NCI-H2196 treated with DMSO at 0.1 percent for 48 hours (cell line): ENCODE data around the gene DQX1.
"Not testable (repeated sequence)": the region's sequence is repeated elsewhere in the genome, so short reads cannot be mapped to it uniquely, and the experiment has no call there.

Experiments
- DNase-seq: peaks from one replicate; lab custom pipeline; 2025; ENCODE audit not compliant: unreplicated experiment; lab: John Stamatoyannopoulos, UW

Gene DQX1

DNA sequence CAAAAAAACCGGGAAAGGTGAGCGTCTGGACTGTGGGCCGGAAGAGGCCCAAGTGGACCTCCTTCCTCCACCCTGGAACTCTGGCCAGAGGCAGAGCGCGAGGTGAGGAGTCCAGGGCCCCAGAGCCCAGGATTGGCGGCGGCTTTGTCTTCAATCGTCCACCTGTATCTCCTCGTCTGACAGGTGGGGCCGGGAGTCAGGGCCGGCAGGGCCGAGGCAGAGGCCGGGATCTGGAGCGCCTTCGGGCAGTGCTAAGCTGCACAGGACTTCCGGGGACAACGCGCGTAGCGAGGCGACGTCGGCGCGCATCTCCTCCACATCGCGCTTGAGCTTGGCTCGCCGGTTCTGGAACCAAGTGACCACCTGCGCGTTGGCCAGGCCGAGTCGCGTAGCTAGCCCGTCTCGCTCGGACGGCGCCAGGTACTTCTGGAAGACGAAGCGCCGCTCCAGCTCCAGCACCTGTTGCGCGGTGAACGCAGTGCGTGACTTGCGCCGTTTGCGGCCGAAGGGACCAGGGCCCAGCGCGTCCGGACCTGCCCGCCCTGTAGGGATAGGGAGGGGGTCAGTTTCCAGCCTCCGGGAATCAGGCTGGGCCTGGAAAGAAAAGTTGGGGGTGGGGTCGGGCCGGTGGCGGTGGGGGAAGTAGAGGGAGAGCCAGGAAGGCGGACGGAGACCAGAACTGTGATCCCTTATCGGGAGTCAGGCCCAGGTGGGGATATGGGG lies 28.1 kb downstream of the DQX1 start:
- no peak for DNase-seq

DNA sequence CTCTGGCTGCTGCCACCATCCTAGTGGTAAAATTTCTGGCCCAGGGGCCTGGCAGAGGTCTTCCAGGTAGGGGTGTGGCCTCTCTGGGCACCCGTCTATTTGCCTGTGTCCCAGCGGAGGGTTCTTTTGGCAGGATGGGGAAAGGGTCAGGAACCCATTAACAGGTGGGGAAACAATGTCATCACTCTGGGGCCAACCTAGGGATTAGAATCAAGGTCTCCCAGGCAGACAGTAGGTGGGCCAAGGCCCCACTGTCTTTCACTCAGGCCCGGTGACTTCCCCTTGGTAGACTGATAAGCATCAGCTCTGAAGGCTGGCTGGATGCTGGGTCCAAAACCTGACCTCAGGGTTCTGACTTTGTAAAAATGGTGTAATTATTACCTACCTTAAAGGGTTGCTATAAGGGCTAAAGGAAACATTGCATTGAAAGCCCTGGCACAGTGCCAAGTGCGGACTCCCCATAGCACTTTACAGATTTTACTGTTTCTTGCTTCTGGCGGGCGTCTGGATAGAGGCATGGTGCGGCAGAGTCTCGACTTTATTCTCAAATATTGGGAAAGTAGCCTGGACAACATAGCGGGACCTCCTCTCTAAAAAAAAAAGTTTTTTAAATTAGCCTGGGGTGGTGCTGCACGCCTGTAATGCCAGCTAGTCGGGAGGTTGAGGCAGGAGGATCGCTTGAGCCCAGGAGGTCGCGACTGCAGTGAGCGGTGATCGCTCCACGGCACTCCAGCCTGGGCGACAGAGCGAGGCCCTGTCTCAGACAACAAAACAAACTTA lies 28.8 kb downstream of the DQX1 start:
- DNase-seq = no peak

DNA sequence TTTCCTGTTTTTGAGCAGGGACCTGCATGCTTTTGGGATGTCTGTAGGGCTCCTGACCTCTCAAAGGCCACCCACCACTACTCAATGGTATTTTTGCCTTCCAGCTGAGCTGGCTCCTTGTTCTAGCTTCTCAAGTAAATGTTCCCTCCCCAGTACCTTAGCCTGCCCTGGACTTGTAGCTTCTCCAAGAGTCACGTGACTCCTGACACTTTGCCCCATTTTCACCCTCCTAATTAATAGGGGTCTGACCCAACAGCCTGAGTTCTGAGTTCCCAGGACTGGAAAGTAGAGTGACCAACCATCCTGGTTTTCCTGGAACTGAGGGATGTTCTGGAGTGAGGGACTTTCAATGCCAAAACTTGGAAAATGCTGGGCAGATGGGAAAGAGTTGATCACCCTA lies 30.6 kb downstream of the DQX1 start:
- DNase-seq = no peak

DNA sequence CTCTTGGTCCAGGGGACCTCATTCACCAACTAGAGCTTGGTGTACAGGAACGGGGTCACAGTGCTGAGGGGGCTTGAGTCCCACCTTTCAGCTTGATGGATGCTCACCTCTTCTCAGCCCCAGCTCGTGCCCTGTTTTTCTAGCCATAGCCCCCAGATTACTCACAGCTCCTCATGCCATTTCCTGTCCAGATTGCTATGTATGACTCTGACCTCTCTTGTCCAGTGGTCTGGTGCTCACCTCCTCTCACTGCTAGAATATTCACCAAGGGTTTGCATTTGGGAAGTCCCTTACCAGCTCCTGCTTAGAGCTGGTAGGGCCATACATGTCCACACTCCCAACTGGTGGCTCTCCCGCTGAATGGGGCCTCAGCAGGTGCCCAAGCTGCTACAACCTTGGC lies 32.5 kb downstream of the DQX1 start:
- no peak for DNase-seq

DNA sequence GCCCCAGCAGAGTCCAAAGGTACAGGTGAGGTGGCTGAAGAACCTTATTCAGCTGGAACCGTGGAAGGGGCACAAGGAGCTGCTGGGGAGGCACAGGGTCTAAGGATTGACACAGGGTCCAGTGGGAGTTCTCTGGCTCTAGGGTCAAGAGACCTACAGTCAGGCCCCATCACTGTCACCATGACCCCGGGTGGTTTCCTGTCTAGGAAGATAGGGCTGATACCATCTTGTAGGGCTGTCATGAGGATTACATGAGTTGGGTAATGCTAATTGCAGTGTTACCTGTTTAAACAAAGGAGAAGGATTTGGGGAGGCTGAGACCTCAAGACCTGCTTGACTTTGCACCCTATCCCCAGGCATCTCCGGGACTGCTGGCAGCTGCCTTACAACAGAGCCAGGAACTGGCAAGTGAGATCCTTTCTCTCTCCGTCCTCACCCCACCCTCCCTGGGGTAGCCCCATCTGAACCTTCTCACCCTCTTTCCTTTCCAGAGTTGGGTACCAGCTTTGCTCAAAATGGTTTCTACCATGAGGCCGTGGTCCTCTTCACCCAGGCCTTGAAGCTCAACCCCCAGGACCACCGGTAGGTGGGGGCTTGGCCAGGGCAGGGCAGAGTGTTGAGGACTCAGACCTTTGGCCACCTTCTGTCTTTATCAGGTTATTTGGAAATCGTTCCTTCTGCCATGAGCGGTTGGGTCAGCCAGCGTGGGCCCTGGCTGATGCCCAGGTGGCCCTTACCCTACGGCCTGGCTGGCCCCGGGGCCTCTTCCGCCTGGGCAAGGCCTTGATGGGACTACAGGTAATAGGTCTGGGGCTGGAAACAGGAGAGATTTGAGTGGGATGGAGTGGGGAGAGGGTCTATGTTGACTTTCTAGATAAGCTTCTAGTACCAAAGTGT lies 34.1 kb downstream of the DQX1 start:
- DNase-seq = no peak

DNA sequence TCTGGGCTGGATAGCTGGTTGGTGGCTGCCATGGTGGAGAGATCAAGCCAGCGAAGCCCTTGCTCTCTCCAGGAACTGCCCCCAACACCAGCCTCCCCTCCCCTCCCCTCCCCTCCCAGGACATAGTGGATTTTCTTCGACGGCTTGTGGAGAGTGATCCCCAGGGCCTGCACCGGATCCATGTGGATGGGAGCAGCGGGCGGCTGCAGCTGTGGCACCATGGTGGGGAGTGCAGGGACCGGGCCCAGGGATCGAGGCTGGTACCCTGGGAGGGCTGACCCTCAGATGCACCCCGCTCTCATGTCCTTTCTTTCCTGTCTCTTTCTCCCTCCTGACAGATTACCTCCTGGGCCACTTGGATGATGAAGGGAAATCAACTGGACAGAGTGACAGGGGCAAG lies 36.1 kb downstream of the DQX1 start:
- DNase-seq = no peak

DNA sequence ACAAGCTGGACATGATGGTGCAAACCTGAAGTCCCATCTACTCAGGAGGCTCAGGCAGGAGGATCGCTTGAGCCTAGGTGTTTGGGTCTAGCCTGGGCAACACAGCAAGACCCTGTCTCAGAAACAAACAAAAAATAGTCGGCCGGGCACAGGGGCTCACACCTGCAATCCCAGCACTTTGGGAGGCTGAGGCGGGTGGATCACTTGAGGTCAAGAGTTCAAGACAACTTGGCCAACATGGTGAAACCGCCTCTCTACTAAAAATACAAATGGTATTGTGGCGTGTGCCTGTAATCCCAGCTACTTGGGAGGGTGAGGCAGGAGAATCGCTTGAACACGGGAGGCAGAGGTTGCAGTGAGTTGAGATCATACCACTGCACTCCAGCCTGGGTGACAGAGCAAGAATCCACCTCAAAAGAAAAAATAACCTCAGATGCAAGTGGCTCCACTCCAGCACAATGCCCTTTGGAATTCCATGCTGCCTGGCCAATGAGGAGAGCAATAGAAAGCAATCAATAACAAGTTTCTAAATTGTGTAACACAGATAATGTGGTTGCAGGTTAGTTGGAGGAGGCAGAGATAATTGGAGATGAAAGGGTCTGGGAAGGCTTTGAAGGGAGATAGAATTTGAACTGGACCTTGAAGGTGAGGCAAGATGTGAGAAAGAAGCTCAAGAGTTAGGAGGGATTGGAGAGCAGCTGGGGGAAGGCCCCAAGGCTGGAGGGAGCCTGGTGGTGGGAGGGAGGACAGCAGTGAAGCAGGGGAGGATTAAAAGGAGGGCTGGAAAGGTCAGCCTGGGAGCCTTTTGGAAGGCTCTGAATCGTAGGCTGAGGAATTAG lies 37.2 kb downstream of the DQX1 start:
- no peak for DNase-seq

DNA sequence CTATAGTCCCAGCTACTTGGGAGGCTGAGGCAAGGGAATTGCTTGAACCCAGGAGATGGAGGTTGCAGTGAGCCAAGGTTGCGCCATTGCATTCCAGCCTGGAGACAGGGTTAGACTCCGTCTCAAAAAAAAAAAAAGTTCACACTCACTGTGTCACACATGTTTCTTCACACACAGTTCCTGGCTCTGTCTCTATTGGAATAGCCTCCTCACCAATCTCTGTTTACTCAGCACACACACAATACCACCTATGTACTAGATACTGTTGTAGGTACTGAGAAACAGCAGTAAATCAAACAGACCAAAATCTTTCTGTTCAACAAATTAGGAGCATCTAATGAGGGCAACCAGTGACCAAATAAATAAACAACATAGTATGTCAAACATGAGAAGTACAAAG lies 39.9 kb downstream of the DQX1 start:
- no peak for DNase-seq

DNA sequence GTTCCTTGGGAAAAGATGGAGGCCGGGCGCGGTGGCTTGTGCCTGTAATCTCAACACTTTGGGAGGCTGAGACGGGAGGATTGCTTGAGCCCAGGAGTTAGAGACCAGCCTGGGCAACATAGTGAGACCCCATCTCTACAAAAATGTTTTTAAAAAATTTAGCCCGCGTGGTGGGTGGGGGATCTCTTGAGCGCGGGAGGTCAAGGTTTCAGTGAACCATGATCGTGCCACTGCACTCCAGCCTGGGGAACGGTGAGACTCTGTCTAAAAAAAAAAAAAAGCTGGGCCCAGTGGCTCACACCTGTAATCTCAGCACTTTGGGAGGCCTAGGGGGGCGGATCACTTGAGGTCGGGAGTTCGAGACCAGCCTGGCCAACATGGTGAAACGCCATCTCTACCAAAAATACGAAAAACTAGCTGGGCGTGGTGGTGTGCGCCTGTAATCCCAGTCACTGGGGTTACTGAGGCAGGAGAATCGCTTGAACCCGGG lies 42.3 kb downstream of the DQX1 start:
- not testable (repeated sequence) for DNase-seq

DNA sequence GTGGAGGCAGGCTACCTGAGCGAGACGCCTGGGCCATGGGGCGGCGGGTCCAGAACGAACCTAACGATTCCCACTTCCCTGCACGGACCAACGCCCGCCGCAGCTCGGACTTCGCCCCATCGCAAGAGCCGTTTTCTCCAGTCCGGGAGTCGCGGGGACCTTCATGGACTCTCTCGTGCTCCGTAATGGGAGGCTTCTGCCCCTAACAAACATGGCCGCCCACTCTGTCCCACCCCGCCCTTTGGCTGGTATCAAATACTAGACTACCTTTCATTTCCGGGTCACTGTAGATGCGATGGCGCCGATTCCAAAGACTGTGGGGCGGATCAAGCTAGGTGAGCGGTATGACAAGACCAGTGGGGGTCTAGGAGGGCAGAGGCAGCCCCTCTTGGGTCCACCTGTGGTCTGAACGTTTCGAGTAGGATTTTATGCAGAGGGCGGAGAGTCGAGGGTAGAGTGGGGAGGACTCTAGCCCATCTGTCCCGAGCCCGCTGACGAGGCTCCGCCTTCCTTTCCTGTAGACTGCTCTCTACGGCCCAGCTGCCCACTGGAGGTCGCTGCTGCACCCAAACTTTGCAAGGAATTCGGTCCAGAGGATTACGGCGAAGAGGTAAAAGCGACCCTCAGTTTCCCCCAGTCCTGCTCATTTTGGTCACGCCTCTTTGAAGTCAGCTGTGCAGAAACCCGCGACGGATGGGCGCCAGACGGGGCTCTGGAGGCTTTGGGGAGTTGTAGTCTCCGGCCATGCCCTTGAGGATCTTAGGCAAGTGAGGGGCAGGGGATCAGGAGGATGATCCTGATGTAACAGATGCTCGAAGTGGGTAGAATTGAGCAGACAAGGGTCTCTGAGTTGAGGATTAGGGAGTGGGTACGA lies 43.0 kb downstream of the DQX1 start, which contains the start of the genes CCDC142 and TTC31:
CCDC142 (minus strand) TSS at position 198 of the 874 bp plus-strand sequence; CDS start at position 37, 161 bp downstream.
TTC31 (plus strand) TSS at position 281 of the 874 bp plus-strand sequence; CDS start at position 296, 15 bp downstream.
- peak; percentile 72 for DNase-seq

DNA sequence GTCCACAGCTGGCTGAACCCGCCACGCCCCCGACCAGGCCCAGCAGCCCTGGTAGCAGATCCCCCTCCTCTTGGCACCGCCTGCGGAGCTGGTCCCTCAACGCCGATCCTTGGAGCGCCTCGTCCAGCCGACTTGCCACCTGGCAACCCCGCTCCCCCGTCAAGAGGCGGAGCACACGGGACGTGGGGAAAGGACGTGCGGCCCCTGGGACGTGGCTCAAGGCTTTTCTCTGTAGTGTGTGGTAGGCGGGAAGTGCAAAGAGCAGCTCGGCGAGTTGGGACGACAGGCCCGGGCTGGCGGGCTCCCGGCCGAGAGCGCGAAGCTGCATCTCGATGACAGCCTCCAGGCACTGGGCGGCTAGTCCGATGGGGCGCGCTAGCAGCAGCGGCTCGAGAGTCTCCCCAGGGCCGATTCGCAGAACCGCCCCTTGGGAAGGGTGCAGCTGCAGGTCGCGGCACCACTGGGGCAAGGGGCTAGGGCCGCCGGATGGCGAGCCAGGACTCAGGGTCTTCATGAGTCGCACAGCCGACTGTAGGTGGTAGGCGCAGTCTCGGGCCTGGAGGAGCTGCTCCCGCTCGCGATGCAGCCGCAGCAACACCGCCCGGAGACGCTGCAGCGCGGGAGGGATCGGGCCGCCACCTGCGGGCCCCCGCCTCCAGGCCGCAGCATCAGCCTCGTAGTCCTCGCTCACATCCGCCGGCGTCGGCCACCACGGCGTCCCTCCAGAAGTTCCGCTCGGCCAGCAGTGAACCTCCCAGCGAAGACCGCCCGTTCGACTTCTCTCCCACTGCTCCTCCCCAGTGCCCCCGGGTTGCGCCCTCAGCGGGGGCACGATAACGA lies 43.9 kb downstream of the DQX1 start:
- no peak for DNase-seq

DNA sequence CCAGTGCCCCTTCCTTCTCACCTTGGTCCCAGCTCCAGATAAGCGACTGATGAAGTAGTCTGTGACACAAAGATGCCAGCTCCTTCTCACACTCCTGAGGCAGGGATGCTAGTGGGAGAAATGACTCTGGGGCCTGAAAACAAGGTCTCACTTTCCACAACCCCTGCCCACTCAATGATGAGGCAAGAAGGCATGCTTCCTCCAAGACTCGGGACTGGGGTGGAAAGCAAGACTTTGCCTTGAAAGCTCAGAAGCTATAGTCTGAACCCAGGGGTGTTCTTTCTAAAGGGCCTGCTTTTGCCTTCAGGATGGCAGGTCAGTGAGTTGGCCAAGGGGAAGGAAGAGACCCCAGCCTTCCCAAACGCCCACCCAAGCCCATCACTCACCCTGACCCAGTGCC lies 44.6 kb downstream of the DQX1 start:
- DNase-seq = no peak

DNA sequence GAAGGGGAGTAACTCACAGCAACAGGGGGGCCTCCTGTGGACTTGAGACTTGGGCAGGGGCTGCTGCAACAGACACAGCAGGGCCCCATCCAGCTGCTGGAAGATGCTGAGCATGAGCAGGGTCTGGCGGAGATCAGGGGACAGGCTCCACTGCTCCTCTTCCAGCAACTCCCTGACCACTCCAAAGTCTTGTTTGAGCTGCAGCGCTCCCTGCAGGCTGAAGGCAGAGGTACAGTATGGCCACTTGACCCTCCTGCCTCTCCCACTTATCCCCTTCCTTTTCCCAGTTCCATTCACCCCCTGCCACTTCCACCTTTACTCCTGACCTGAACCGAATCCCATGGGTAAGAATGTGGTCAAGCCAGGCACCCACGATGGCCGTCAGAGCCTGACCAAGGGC lies 51.1 kb downstream of the DQX1 start:
- no peak for DNase-seq

DNA sequence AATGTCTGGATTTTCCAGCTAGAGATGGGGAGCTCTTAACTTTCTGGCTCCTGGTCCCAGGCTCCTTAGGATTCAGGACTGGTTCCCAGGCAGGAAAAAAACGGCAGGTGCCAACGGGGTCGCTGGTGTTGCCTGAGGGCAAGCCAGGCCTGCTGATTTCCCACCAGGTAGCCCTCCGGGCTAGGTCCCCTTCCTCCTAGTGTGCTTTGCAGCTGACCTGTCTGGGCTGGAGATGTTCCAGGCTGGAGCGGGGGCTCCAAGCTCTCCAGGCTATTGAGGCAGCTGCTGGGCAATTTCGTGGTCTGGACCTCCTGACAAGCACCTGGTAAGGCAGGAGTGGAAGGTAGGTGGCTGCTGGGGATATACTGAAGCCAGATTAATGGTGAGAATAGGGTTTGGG lies 51.5 kb downstream of the DQX1 start:
- no peak for DNase-seq

DNA sequence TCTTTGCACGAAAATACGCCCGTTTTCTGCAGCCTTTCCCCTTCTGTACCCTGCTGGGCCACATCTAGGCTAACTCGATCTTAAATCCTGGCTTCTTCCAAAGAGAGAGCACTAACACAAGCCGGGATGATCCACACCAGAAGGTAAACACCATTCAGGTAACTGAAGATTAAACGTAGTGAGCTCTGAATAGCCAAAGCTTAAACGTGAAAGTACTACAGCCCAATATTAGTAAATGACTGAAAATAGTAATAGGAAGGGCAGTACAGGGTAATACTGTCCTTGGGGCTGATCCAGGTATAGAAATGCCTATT lies 53.1 kb downstream of the DQX1 start:
- DNase-seq = no peak

DNA sequence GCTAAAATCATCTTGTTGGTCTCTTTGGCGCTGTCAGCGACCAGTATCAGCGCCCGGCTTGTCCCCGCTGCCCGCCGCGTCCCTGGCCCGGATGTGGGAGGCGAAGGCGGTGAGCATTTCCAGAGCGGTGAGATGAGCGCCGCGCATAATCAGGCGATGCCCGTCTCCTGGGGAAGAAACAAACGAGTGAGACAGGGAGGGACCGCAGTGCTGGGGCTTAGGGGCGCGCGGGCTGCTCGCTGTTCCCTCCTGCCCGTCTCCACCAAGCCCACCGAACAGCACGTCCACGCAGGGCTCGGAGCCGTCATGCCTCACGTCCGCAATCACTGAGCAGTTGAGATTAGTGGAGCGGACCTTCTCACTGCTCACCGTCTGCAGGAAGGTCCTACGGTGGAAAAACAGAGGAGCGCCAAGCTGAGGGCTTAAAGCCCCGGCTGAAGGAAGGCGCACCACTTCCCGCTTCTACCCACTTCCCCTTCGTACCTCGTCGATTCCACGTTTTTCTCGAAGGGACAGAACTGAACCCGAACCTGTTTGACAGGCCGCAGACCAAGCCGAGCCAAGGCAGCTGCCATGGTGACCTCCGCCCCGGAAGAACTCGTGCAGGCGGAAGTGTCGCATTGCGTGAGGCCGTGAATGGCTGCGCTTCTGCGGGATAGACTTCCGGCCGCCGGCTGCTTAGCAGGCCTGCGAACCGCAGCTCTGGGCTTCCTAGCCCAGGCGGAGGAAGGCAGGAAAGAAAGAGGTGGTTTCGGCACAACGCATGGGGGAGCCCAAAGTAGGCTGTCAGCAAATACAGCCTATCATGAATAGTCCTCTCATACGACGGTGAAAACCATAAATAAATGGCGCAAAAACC lies 53.7 kb downstream of the DQX1 start, which contains the start of gene MRPL53:
MRPL53 (minus strand) TSS at position 595 of the 859 bp plus-strand sequence; CDS start at position 575, 20 bp downstream.
- DNase-seq = peak; percentile 49

DNA sequence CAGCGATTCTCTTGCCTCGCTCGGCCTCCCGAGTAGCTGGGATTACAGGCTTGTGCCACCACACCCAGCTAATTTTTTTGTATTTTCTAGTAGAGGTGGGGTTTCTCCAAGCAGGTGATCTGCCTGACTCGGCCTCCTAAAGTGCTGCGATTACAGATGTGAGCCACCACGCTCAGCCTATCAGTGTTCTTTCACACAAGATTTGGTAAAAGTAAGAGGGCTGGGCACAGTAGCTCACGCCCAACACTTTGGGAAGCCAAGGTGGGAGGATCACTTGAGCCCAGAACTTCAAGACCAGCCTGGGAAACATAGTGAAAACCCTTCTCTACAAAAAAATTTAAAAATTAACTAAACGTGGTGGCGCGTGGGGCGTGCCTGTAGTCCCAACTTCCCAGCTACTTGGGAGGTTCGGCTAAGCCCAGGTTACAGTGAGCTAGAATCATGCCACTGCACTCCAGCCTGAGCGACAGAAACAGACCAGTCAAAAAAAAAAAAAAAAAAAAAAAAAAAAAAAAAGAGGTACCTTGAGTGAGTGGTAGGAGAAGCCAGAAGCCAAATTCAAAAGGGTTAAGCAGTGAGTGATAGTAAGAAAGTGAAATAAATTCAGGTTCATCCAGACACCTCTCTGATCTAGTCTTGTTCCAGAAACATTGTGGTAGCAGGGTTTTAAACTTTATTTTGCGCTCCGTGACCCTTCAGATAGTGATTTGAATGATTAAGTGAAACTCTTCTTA lies 54.5 kb downstream of the DQX1 start:
- DNase-seq = no peak
